OCI-LY7 (cell line): ENCODE results near the gene SNU13. TPM values are rescaled to one million over a fixed set of nuclear protein-coding genes. Genes with fewer than 3 reads are reported as not detected.

Source experiments
- BruUV-seq: library from RNA; stranded (reverse); fragments of 400-500 nt; replicated peaks from 2 replicates; lab custom pipeline; 2021; lab: Mats Ljungman, UMichigan
- CTCF ChIA-PET: fragments of 300-600 bp; sonication (Branson Sonifier 250); formaldehyde crosslinking; loops from one replicate; lab custom pipeline; 2022; ENCODE audit warnings: antibody characterized with exemption; ENCODE audit not compliant: unreplicated experiment; lab: Charles Lee
- POLR2A ChIA-PET: fragments of 300-600 bp; sonication (Branson Sonifier 250); formaldehyde crosslinking; loops from one replicate; lab custom pipeline; 2022; ENCODE audit warnings: antibody characterized with exemption; lab: Charles Lee
- DNase-seq: peaks from one replicate; pipeline ENCODE4 v3.0.0-alpha.2; 2015; ENCODE audit warnings: low spot score
- H2AFZ ChIP-seq: fragments of 200-600 bp; sonication (generic), shearing (Covaris generic); 2 replicates; pipeline ENCODE4 v1.6.1; 2014; ENCODE audit warnings: mild to moderate bottlenecking, antibody characterized with exemption, low read length, moderate library complexity
- H3K27ac ChIP-seq: fragments of 200-600 bp; sonication (generic); 2 replicates; pipeline ENCODE4 v1.5.1; 2014; ENCODE audit warnings: mixed run types, low read depth, mild to moderate bottlenecking, moderate library complexity, low read length, inconsistent platforms; ENCODE audit not compliant: poor library complexity, severe bottlenecking
- H3K36me3 ChIP-seq: fragments of 200-600 bp; sonication (generic); 2 replicates; pipeline ENCODE4 v1.6.1; 2014; ENCODE audit warnings: mild to moderate bottlenecking, antibody characterized with exemption, low read length, moderate library complexity, mixed read lengths; ENCODE audit not compliant: insufficient read depth
- H3K4me1 ChIP-seq: fragments of 200-600 bp; sonication (generic); 2 replicates; pipeline ENCODE4 v1.5.1; 2014; ENCODE audit warnings: mild to moderate bottlenecking, low read length; ENCODE audit not compliant: insufficient read depth, poor library complexity, severe bottlenecking
- H3K4me2 ChIP-seq: fragments of 200-600 bp; sonication (generic); 2 replicates; pipeline ENCODE4 v1.6.1; 2014; ENCODE audit warnings: mild to moderate bottlenecking, low read length
- H3K4me3 ChIP-seq: fragments of 200-600 bp; sonication (generic); 2 replicates; pipeline ENCODE4 v1.5.1; 2014; ENCODE audit warnings: mild to moderate bottlenecking, low read depth, low read length; ENCODE audit not compliant: poor library complexity, severe bottlenecking
- H3K79me2 ChIP-seq: fragments of 200-600 bp; sonication (generic); 2 replicates; pipeline ENCODE4 v1.6.1; 2016; ENCODE audit warnings: low read depth, mild to moderate bottlenecking, low read length, moderate library complexity, mixed read lengths; ENCODE audit not compliant: insufficient read depth
- H3K9me2 ChIP-seq: fragments of 200-600 bp; sonication (generic); 2 replicates; pipeline ENCODE4 v1.6.1; 2016; ENCODE audit warnings: mild to moderate bottlenecking, low read length, mixed read lengths; ENCODE audit not compliant: insufficient read depth
- H3K9me3 ChIP-seq: fragments of 200-600 bp; sonication (generic); 2 replicates; pipeline ENCODE4 v1.6.1; 2014; ENCODE audit warnings: mild to moderate bottlenecking, mixed run types, low read length, mixed read lengths
- H4K20me1 ChIP-seq: fragments of 200-600 bp; sonication (generic); 2 replicates; pipeline ENCODE4 v1.6.1; 2014; ENCODE audit warnings: mild to moderate bottlenecking, antibody characterized with exemption, low read length, moderate library complexity, mixed read lengths; ENCODE audit not compliant: insufficient read depth
- CTCF ChIP-seq: fragments of 200-600 bp; sonication (generic); conservative IDR thresholded peaks from 2 replicates; pipeline ENCODE4 v1.5.1; 2014; ENCODE audit warnings: mild to moderate bottlenecking, antibody characterized with exemption, low read length, moderate library complexity, mixed read lengths
- EZH2phosphoT487 ChIP-seq: fragments of 200-600 bp; sonication (generic); IDR thresholded peaks from 2 replicates; pipeline ENCODE4 v1.6.1; 2018; ENCODE audit warnings: low read depth, borderline replicate concordance, mild to moderate bottlenecking, mixed run types, antibody characterized with exemption, low read length, moderate library complexity, mixed read lengths
- intact Hi-C: fragments of 100-400 bp; cut with micrococcal nuclease; formaldehyde crosslinking; loops from one replicate; pipeline ENCODE4 v1.10.0; 2022; ENCODE audit not compliant: unreplicated experiment
- total RNA-seq, 2 experiments: library from RNA; depleted of rRNA in 1 of 2; stranded (reverse); fragments of >200 nt in 1 of 2; shearing (Covaris generic) in 1 of 2; gene quantifications; 2 replicates each; pipeline ENCODE4 v1.2.3, GENCODE V29; 2014 to 2022

SNU13 gene
- total RNA-seq, 2 experiments from 2014 or later, result 199 to 246 TPM

- H3K4me3 ChIP-seq, result no peak overlapping the region
- H4K20me1 ChIP-seq, result no peaks in the 10 kb centered on the region
- intact Hi-C loops, result no loop called here
- H3K36me3 ChIP-seq, result no peaks in the 10 kb centered on the region
- H2AFZ ChIP-seq, result no peak overlapping the region
- CTCF ChIA-PET, result no interaction called here
- TF ChIP-seq EZH2phosphoT487 (no peak), CTCF (no peak)
- H3K27ac ChIP-seq, result no peak overlapping the region
- no peak for DNase-seq
- H3K4me1 ChIP-seq, result no peaks in the 10 kb centered on the region
- H3K9me3 ChIP-seq, result no peaks in the 10 kb centered on the region
- BruUV-seq, result no TSS peak
- no peak overlapping the region for H3K4me2 ChIP-seq
- H3K9me2 ChIP-seq, result no peaks in the 10 kb centered on the region
- H3K79me2 ChIP-seq, result no peaks in the 10 kb centered on the region
- POLR2A ChIA-PET, result interaction anchor here (0.5 to 2.1 kb wide), 3 partner anchors 10 to 797 kb away, joined by 3 to 7 read pairs (median 4); no protein-coding TSS in a partner anchor
Observed at GRCh38 chr22:41713004-41713403, 24.3 kb upstream of the SNU13 start.

- no peak for TF ChIP-seq CTCF
- TF ChIP-seq EZH2phosphoT487, result no peak
- DNase-seq, result no peak
- Histone ChIP-seq H3K4me2 (no peak overlapping the region), H3K4me3 (no peak overlapping the region), H2AFZ (no peak overlapping the region), H3K9me2 (no peaks in the 10 kb centered on the region), H3K79me2 (no peaks in the 10 kb centered on the region), H4K20me1 (no peaks in the 10 kb centered on the region), H3K27ac (no peak overlapping the region), H3K4me1 (no peaks in the 10 kb centered on the region), H3K36me3 (no peaks in the 10 kb centered on the region), H3K9me3 (no peaks in the 10 kb centered on the region)
- POLR2A ChIA-PET, result no interaction called here
- CTCF ChIA-PET, result no interaction called here
- BruUV-seq, result no TSS peak
- intact Hi-C loops, result no loop called here
Observed at GRCh38 chr22:41709341-41709740, 20.7 kb upstream of the SNU13 start.

- DNase-seq, result no peak
- BruUV-seq, result no TSS peak
- Histone ChIP-seq H3K9me3 (no peaks in the 10 kb centered on the region), H3K4me2 (no peak overlapping the region), H3K79me2 (no peaks in the 10 kb centered on the region), H3K27ac (no peak overlapping the region), H3K9me2 (no peaks in the 10 kb centered on the region), H3K4me3 (no peak overlapping the region), H3K4me1 (peaks cover under 1% of the 10 kb centered on the region), H2AFZ (no peak overlapping the region), H4K20me1 (no peaks in the 10 kb centered on the region), H3K36me3 (no peaks in the 10 kb centered on the region)
- intact Hi-C loops, result no loop called here
- POLR2A ChIA-PET, result interaction anchor here (2.9 kb wide), 1 partner anchor 11 kb away, joined by 7 read pairs; no protein-coding TSS in a partner anchor
- TF ChIP-seq CTCF (no peak), EZH2phosphoT487 (no peak)
- CTCF ChIA-PET, result interaction anchor here (1.2 kb wide), 1 partner anchor 44 kb away, joined by 5 read pairs; no protein-coding TSS in a partner anchor
Observed at GRCh38 chr22:41702763-41703162, 14.1 kb upstream of the SNU13 start.
